K562 (cell line): ENCODE results near the gene P2RY11. TPM values are rescaled to one million over a fixed set of nuclear protein-coding genes. Genes with fewer than 3 reads are reported as not detected.

Source experiments
- AFF1 ChIP-seq, 2 experiments: fragments of 450-650 bp; IDR thresholded peaks; 2 replicates each; pipeline ENCODE4 v1.6.1; 2018; ENCODE audit warnings: mild to moderate bottlenecking in 2 of 2, low read depth in 1 of 2; ENCODE audit not compliant: partially characterized antibody in 2 of 2
- ARID2 ChIP-seq: fragments of 450-650 bp; IDR thresholded peaks from 2 replicates; pipeline ENCODE4 v1.6.1; 2017; ENCODE audit warnings: antibody characterized with exemption, mild to moderate bottlenecking
- COPS2 ChIP-seq: fragments of 450-650 bp; conservative IDR thresholded peaks from 2 replicates; pipeline ENCODE4 v1.6.1; 2016; ENCODE audit warnings: mild to moderate bottlenecking, moderate library complexity
- CSDE1 ChIP-seq, 2 experiments: fragments of 450-650 bp; IDR thresholded peaks; 2 replicates each; pipeline ENCODE4 v1.6.1; 2016; ENCODE audit warnings: mild to moderate bottlenecking in 1 of 2
- ETV1 ChIP-seq: fragments of 450-650 bp; conservative IDR thresholded peaks from 2 replicates; pipeline ENCODE4 v1.6.1; 2016; ENCODE audit warnings: missing genetic modification characterization, control low read depth, low read depth, missing compliant biosample characterization
- FOXJ2 ChIP-seq: fragments of 200-800 bp; sonication (Bioruptor generic); IDR thresholded peaks from 2 replicates; pipeline ENCODE4 v1.6.1; 2016; ENCODE audit warnings: missing genetic modification characterization, missing compliant biosample characterization
- HNRNPL ChIP-seq: fragments of 200-400 bp; formaldehyde crosslinking; IDR thresholded peaks from 2 replicates; pipeline ENCODE4 v1.6.1; 2017; ENCODE audit warnings: low read depth, mild to moderate bottlenecking, low read length
- JUND ChIP-seq, 2 experiments: IDR thresholded peaks; 2 replicates in 1 of 2; 3 replicates in 1 of 2; pipeline ENCODE4 v1.6.1; 2011; ENCODE audit warnings: borderline replicate concordance in 2 of 2, low read depth in 2 of 2, low read length in 2 of 2, improper control_type of control experiment in 1 of 2, missing biosample characterization in 1 of 2, missing genetic modification characterization in 1 of 2, missing genetic modification reagents in 1 of 2
- NFRKB ChIP-seq: fragments of 450-650 bp; IDR thresholded peaks from 2 replicates; pipeline ENCODE4 v1.6.1; 2016; ENCODE audit warnings: low read depth
- SMARCE1 ChIP-seq: fragments of 450-650 bp; IDR thresholded peaks from 2 replicates; pipeline ENCODE4 v1.7.1; 2016; ENCODE audit warnings: mild to moderate bottlenecking
- SP1 ChIP-seq: sonication (generic); formaldehyde crosslinking; IDR thresholded peaks from 2 replicates; pipeline ENCODE4 v1.8.1; 2022; ENCODE audit warnings: mild to moderate bottlenecking, missing genetic modification reagents
- STAG1 ChIP-seq: sonication (generic); formaldehyde crosslinking; IDR thresholded peaks from 2 replicates; pipeline ENCODE4 v1.5.0; 2020; ENCODE audit warnings: missing genetic modification reagents, borderline replicate concordance
- TCF15 ChIP-seq: fragments of 250-450 bp; sonication (Bioruptor Pico); IDR thresholded peaks from 2 replicates; pipeline ENCODE4 v1.8.0; 2022; ENCODE audit warnings: moderate library complexity, mild to moderate bottlenecking, inconsistent platforms
- TCFL5 ChIP-seq: fragments of 250-450 bp; sonication (Bioruptor Pico); conservative IDR thresholded peaks from 2 replicates; pipeline ENCODE4 v1.6.1; 2021; ENCODE audit warnings: mild to moderate bottlenecking, moderate library complexity, matching md5 sums
- ZBTB5 ChIP-seq: fragments of 450-650 bp; IDR thresholded peaks from 2 replicates; pipeline ENCODE4 v1.6.1; 2017; ENCODE audit warnings: antibody characterized with exemption
- ZNF212 ChIP-seq: fragments of 450-650 bp; formaldehyde crosslinking; IDR thresholded peaks from 2 replicates; pipeline ENCODE4 v1.4.0; 2020; ENCODE audit warnings: mild to moderate bottlenecking
- polyA plus RNA-seq, 8 experiments: library from polyadenylated mRNA; depleted of rRNA in 4 of 8; stranded (reverse) in 5 of 8; unstranded in 3 of 8; fragments of >200 nt; fragmentation: Nextera tagmentation in 2 of 8; fragmentation: Illumina TruSeq in 1 of 8; extraction: Ambion mirVana in 2 of 8; extraction: Trizol in 1 of 8; gene quantifications; 2 replicates each; pipeline versions ENCODE4 v1.2.1 to v1.2.3, GENCODE V29; 2011 to 2014; ENCODE audit warnings: inconsistent platforms in 1 of 8, missing spikeins in 1 of 8
- total RNA-seq, 7 experiments: library from RNA; depleted of rRNA in 6 of 7; stranded (reverse); fragments of >200 nt in 6 of 7; fragmentation: Illumina TruSeq in 2 of 7; extraction: Trizol in 2 of 7; gene quantifications; 2 replicates each; pipeline versions ENCODE4 v1.2.1 to v1.2.3, GENCODE V29; 2011 to 2021; ENCODE audit warnings: low replicate concordance in 1 of 7

P2RY11 gene
- total and polyA plus RNA-seq, 9 of the 15 experiments (the other 6 are each of a cell fraction or from before 2014, with no cell fraction given), result 0.03 to 10.1 (median 1.5) TPM

GRCh38 chr19:10106100-10106936 lies 5.2 kb upstream of the P2RY11 start, which contains the start of gene PPAN (continued):
- TF ChIP-seq SMARCE1 (no peak), TCF15 (CRISPR knock-in tag) (no peak), FOXJ2 (tag) (peak; percentile 84; the same call in 1 of the 2 replicates), COPS2 (no peak), JUND (IDR thresholded peaks at IDR 0.05; ENCODE audit: borderline replicate concordance, low read depth, low read length) (peak; percentile 25; the same call in 1 of the 2 replicates), JUND (tag; IDR thresholded peaks at IDR 0.05; ENCODE audit: borderline replicate concordance, low read depth, low read length) (no peak), ZNF212 (CRISPR knock-in tag) (no peak), STAG1 (CRISPR knock-in tag) (no peak), AFF1 (IDR thresholded peaks at IDR 0.05; ENCODE audit: low read depth in 1 of 2, partially characterized antibody in 2 of 2) (no peak), ZBTB5 (no peak), TCFL5 (CRISPR knock-in tag) (no peak), HNRNPL (peak; percentile 68; the same call in 1 of the 2 replicates), NFRKB (no peak), ARID2 (no peak), SP1 (CRISPR knock-in tag) (peak; percentile 66), CSDE1 (IDR thresholded peaks at IDR 0.05) (peak in 1 of 2 experiments; percentile 99; a peak in 2 of 4 replicates), ETV1 (tag) (peak; percentile 67)
